Nucleus accumbens (tissue), 56 donors: Measurements from ENCODE around the gene PTPRF.

Source experiments
- DNase-seq, 56 donors: peaks; one replicate each; lab custom pipeline; 2025; lab: John Stamatoyannopoulos, UW

Gene PTPRF

GRCh38 chr1:43549921-43550597, 19.4 kb downstream of the PTPRF start:
- DNase-seq = peak in 1 of 56 donors; percentile 18

- no peak for DNase-seq
These were observed 20.0 kb downstream of the PTPRF start for GRCh38 chr1:43550598-43551246.

GRCh38 chr1:43551396-43551888, 20.8 kb downstream of the PTPRF start:
- DNase-seq = no peak

GRCh38 chr1:43552059-43552742, 21.5 kb downstream of the PTPRF start:
- no peak for DNase-seq

- DNase-seq = peak in 53 of 56 donors; percentile 26 to 92 (median 80)
These were observed 22.1 kb downstream of the PTPRF start for GRCh38 chr1:43552813-43553212.

- DNase-seq = peak in 10 of 56 donors; percentile 11 to 46 (median 22)
These were observed 23.8 kb downstream of the PTPRF start for GRCh38 chr1:43554444-43554992.

GRCh38 chr1:43556782-43557181, 26.1 kb downstream of the PTPRF start:
- DNase-seq = no peak

GRCh38 chr1:43557744-43558245, 27.1 kb downstream of the PTPRF start:
- no peak for DNase-seq

GRCh38 chr1:43558346-43558841, 27.7 kb downstream of the PTPRF start:
- peak in 44 of 56 donors; percentile 13 to 87 (median 50) for DNase-seq

- no peak for DNase-seq
These were observed 29.0 kb downstream of the PTPRF start for GRCh38 chr1:43559714-43560113.

- DNase-seq = no peak
These were observed 29.6 kb downstream of the PTPRF start for GRCh38 chr1:43560286-43560685.

- peak in 30 of 56 donors; percentile 11 to 69 (median 35) for DNase-seq
These were observed 33.3 kb downstream of the PTPRF start for GRCh38 chr1:43563876-43564539.

- peak in 1 of 56 donors; percentile 45 for DNase-seq
These were observed 34.1 kb downstream of the PTPRF start for GRCh38 chr1:43564551-43565348.

GRCh38 chr1:43565600-43566360, 35.1 kb downstream of the PTPRF start:
- peak in 43 of 56 donors; percentile 13 to 82 (median 51) for DNase-seq

- DNase-seq = peak in 8 of 56 donors; percentile 12 to 43 (median 20)
These were observed 35.8 kb downstream of the PTPRF start for GRCh38 chr1:43566382-43567044.

GRCh38 chr1:43569175-43569574, 38.5 kb downstream of the PTPRF start:
- no peak for DNase-seq

- no peak for DNase-seq
These were observed 39.6 kb downstream of the PTPRF start for GRCh38 chr1:43570277-43570676.

- peak in 12 of 56 donors; percentile 7 to 45 (median 26) for DNase-seq
These were observed 40.0 kb downstream of the PTPRF start for GRCh38 chr1:43570715-43571114.
